ENCODE results near the gene VTI1A.

DNA sequence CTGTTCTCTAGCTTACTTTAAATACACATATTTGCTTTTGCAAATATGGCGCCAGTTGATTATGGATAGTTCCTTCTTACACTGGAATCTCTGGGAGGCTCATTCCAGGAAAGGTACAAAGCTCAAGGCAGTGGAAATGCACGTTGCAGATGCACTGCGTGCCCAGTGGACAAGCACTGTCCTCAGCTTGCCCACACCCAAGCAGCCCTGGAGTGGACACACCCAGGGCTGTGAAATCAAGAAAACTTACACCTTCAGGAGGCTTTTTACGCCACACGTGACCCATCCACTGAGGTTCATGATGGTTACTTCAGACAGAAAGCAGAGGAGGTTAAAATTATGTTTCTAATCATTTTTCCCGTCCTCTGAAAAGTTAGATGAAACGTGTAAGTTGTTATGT is 248.5 kb downstream of the VTI1A start:
- TF ChIP-seq CTCF (conservative IDR thresholded peaks at IDR 0.05; ENCODE audit: low read length) (no peak), EZH2phosphoT487 (IDR thresholded peaks at IDR 0.05; ENCODE audit: borderline replicate concordance) (no peak)

Data from Loucy (cell line).